GM23248 (cell line): ENCODE measurements around the gene EFNA1. TPM values are rescaled to one million over a fixed set of nuclear protein-coding genes. Genes with fewer than 3 reads are reported as not detected.

Experiments
- DNase-seq: peaks from one replicate; pipeline ENCODE4 v3.0.0-alpha.2; 2015
- H2AFZ ChIP-seq: fragments of 200-600 bp; sonication (generic); 2 replicates; pipeline ENCODE4 v1.6.1; 2016; ENCODE audit warnings: antibody characterized with exemption
- H3F3A ChIP-seq: fragments of 200-600 bp; sonication (generic); 2 replicates; pipeline ENCODE4 v1.6.1; 2016; ENCODE audit warnings: mild to moderate bottlenecking, antibody characterized with exemption, mixed run types; ENCODE audit not compliant: insufficient read depth
- H3K27ac ChIP-seq: fragments of 200-600 bp; sonication (generic); 2 replicates; pipeline ENCODE4 v1.5.1; 2016; ENCODE audit warnings: mild to moderate bottlenecking
- H3K27me3 ChIP-seq: fragments of 200-600 bp; sonication (generic); replicated peaks from 2 replicates; pipeline ENCODE4 v1.6.1; 2016; ENCODE audit warnings: mild to moderate bottlenecking; ENCODE audit not compliant: insufficient read depth
- H3K36me3 ChIP-seq: fragments of 200-600 bp; sonication (generic); 2 replicates; pipeline ENCODE4 v1.6.1; 2016; ENCODE audit warnings: low read depth, mild to moderate bottlenecking
- H3K4me1 ChIP-seq: fragments of 200-600 bp; sonication (generic); 2 replicates; pipeline ENCODE4 v1.6.1; 2016; ENCODE audit warnings: mild to moderate bottlenecking; ENCODE audit not compliant: insufficient read depth
- H3K4me2 ChIP-seq: fragments of 200-600 bp; sonication (generic); one replicate; pipeline ENCODE4 v1.6.1; 2016; ENCODE audit warnings: mild to moderate bottlenecking; ENCODE audit not compliant: unreplicated experiment
- H3K4me3 ChIP-seq: fragments of 200-600 bp; sonication (generic); 2 replicates; pipeline ENCODE4 v1.5.1; 2016; ENCODE audit warnings: mild to moderate bottlenecking
- H3K79me2 ChIP-seq: fragments of 200-600 bp; sonication (generic); 2 replicates; pipeline ENCODE4 v1.6.1; 2016; ENCODE audit warnings: mild to moderate bottlenecking; ENCODE audit not compliant: insufficient read depth
- H3K9ac ChIP-seq: fragments of 200-600 bp; sonication (generic); 2 replicates; pipeline ENCODE4 v1.6.1; 2016; ENCODE audit warnings: mild to moderate bottlenecking
- H3K9me2 ChIP-seq: fragments of 200-600 bp; sonication (generic); 2 replicates; pipeline ENCODE4 v1.6.1; 2016; ENCODE audit warnings: mixed run types, mild to moderate bottlenecking, moderate library complexity; ENCODE audit not compliant: insufficient read depth
- H3K9me3 ChIP-seq: fragments of 200-600 bp; sonication (generic); one replicate; pipeline ENCODE4 v1.6.1; 2017; ENCODE audit warnings: low read depth
- H4K20me1 ChIP-seq: fragments of 200-600 bp; sonication (generic); 2 replicates; pipeline ENCODE4 v1.6.0; 2016; ENCODE audit not compliant: insufficient read depth
- EZH2 ChIP-seq: fragments of 200-600 bp; sonication (generic); IDR thresholded peaks from 2 replicates; pipeline ENCODE4 v1.6.1; 2018; ENCODE audit warnings: antibody characterized with exemption, mild to moderate bottlenecking; ENCODE audit not compliant: insufficient read depth, poor library complexity, severe bottlenecking
- EZH2phosphoT487 ChIP-seq: fragments of 200-600 bp; sonication (generic); IDR thresholded peaks from 2 replicates; pipeline ENCODE4 v1.6.1; 2018; ENCODE audit warnings: antibody characterized with exemption, moderate library complexity, mild to moderate bottlenecking, low read depth; ENCODE audit not compliant: insufficient read depth
- WGBS, 2 experiments: methylation state at CpG; one replicate each; pipeline ENCODE4 v1.1.6; 2015 to 2017; ENCODE audit warnings: low lambda C conversion rate in 2 of 2, low coverage in 1 of 2; ENCODE audit errors: missing lambda C conversion rate in 2 of 2; 5-methylcytosine and 5-hydroxymethylcytosine counted together
- in situ Hi-C: fragments of 300-500 bp; cut with MboI; formaldehyde crosslinking; loops from 2 replicates; pipeline ENCODE4 v1.15.0; 2020
- polyA plus RNA-seq: library from polyadenylated mRNA; unstranded; fragments of >200 nt; fragmentation: Nextera tagmentation; extraction: Ambion mirVana; gene quantifications from 2 replicates; pipeline ENCODE4 v1.2.1, GENCODE V29; 2016
- total RNA-seq: library from RNA; depleted of rRNA; stranded (reverse); fragments of >200 nt; shearing (Covaris generic); gene quantifications from 2 replicates; pipeline ENCODE4 v1.2.3, GENCODE V29; 2014

Gene EFNA1
- total and polyA plus RNA-seq, 2 experiments from 2014 or later, result not detected

DNA sequence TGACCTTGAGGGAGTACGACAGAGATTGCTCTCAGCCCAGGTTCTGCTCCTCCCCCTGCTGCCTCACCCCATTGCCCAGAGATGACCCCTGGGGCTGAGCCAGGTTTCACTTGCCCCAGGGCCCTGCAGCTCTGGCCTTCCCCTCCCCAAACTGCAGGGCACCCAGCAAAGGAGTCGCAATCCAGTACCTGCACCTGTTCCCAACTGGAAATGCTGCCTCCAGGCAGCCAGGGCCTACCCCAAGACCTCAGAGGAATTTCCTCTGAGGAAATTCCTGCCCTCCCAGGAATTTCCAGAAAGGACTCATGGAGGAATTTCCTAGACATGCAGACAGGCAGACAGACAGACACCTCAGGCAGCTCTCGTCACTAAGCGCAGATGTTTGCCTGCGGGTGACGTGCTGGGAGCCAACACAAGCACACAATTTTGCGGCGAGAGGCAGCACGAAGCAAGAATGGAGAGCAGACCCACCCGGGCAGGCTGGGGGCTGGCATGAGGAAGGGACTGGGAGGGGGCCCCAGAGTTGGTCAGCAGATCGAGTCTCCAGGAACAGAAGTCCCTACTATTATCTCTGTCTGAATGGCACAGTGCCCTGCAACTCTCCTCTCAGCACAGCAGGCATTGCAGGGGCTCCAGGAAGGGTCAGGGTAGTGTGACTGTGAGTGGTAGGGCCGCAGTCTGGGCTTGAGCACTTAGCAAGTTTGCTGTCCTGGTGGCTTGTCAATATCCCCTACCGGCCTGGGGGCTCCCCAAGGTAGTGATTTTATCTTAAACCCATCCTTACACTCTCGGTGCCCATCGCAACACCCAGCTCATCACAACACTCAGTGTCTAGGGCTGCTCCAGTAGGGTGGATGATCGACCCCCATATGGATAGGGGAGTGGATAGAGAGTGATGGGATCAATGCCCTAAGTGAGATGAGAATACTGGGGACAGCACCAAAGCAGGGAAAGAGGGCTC, 2.9 kb upstream of the EFNA1 start:
- Histone ChIP-seq H2AFZ (no peak overlapping the region), H3K27me3 (peaks cover 74% of the 10 kb centered on the region), H3K4me3 (no peak overlapping the region), H3K9me2 (no peaks in the 10 kb centered on the region), H3K36me3 (no peaks in the 10 kb centered on the region), H3K9me3 (no peaks in the 10 kb centered on the region), H3F3A (no peaks in the 10 kb centered on the region), H3K27ac (no peak overlapping the region), H3K79me2 (no peaks in the 10 kb centered on the region), H3K9ac (no peak overlapping the region), H3K4me2 (no peak overlapping the region), H3K4me1 (0 out of 2 replicates have a peak, but pooled peaks cover 10% of the 10 kb centered on the region), H4K20me1 (no peaks in the 10 kb centered on the region)
- in situ Hi-C loops, result no loop called here
- WGBS, 2 experiments, result 53 to 66% methylated on average over 16 of the region's 16 CpGs
- TF ChIP-seq EZH2phosphoT487 (no peak), EZH2 (no peak)
- DNase-seq, result no peak

DNA sequence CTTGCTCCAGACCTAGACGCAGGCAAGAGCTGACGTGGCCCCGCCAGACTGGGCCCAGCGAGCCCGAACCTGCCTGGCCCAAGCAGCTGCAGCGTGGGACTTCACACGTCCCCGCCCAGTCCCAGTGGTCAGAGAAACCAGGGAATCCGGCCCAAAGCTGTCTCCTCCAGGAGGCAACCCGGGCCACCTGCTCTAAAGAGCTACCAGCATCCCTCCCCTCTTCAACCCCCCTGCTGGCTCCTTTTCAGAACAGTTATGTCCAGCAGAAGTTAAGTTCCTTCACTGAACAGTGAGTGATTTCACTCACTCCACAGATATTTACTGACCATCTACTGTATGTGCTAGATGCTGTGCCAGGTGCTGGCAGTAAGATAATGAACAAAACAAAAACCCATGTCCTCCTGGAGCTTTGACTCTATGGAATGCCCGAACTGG, 2.1 kb upstream of the EFNA1 start:
- H3K79me2 ChIP-seq, result no peaks in the 10 kb centered on the region
- H3K4me2 ChIP-seq, result no peak overlapping the region
- H3K9ac ChIP-seq, result no peak overlapping the region
- H3K4me1 ChIP-seq, result 0 out of 2 replicates have a peak, but pooled peaks cover 10% of the 10 kb centered on the region
- no peak for DNase-seq
- in situ Hi-C loops, result no loop called here
- H4K20me1 ChIP-seq, result no peaks in the 10 kb centered on the region
- H3K36me3 ChIP-seq, result no peaks in the 10 kb centered on the region
- H3K27ac ChIP-seq, result no peak overlapping the region
- peaks cover 70% of the 10 kb centered on the region for H3K27me3 ChIP-seq
- no peak overlapping the region for H2AFZ ChIP-seq
- H3K9me3 ChIP-seq, result no peaks in the 10 kb centered on the region
- no peak overlapping the region for H3K4me3 ChIP-seq
- WGBS, 2 experiments, result 68% methylated on average over 11 of the region's 11 CpGs
- no peaks in the 10 kb centered on the region for H3F3A ChIP-seq
- H3K9me2 ChIP-seq, result no peaks in the 10 kb centered on the region
- TF ChIP-seq EZH2, result no peak
- no peak for TF ChIP-seq EZH2phosphoT487

DNA sequence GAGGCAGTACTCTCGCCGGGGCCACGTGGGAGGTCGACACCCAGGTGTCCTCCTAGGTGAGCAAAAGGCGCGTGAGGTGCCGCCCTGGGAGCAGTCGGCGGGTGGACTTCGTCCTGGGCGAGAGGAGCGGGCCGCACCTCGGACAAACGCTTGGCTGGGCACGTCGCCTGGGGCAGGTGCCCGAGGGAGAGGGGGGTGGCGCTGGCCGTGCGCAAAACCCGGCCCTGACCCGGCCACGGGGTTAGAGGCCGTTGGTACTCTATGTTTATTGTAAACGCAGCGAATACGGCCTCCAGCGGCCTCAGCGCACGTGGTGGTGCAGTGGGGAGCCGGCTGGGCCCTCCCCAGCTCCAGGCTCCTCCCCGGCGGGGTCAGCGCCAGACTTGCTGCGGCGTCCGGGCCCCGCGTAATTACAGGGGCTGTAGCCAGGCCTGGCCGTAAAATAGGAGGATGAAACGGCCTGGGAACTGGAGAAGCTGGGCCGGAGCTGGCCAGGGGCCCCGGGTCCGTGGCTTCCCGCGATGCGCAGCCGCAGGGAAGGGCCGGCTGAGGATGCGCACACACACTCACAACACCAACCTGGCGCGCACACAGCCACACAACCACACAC, 1.6 kb upstream of the EFNA1 start:
- Histone ChIP-seq H3K4me2 (no peak overlapping the region), H3K27me3 (peaks cover 66% of the 10 kb centered on the region), H3K9ac (no peak overlapping the region), H2AFZ (no peak overlapping the region), H3K27ac (no peak overlapping the region), H3F3A (no peaks in the 10 kb centered on the region), H4K20me1 (no peaks in the 10 kb centered on the region), H3K9me3 (no peaks in the 10 kb centered on the region), H3K9me2 (no peaks in the 10 kb centered on the region), H3K36me3 (no peaks in the 10 kb centered on the region), H3K79me2 (no peaks in the 10 kb centered on the region), H3K4me1 (0 out of 2 replicates have a peak, but pooled peaks cover 10% of the 10 kb centered on the region), H3K4me3 (peak overlapping the region; percentile 62; the same call in 1 of the 2 replicates)
- WGBS, 2 experiments, result 13% methylated on average over 44 to 47 of the region's 53 CpGs
- peak; percentile 46 for DNase-seq
- TF ChIP-seq EZH2phosphoT487 (no peak), EZH2 (no peak)
- in situ Hi-C loops, result no loop called here

DNA sequence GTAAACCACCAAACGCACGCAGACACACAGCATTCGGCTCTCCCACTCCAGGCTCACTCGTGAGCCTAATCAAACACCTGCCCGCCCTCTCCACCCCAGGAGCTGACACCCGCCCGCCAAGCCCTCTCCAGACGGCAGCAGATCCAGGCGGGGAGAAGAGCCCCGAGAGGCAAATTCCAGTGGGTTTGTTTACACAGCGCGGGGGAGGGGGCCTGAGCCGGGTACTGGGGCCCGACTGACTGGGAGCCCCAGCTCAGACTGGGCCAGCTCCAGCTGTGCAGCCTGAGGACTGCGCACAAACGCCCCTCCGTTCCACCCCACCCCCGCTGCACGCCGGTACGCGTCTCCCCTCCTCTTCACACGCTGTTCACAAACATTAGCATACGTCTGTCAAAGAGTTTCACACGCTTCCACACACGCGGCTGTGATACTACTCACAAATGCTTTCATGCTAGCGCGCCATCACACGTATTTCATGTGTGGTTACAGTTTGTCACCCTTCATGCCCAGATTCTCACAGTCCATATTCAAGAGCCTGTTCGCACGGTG, 1.0 kb upstream of the EFNA1 start:
- 1 to 3% methylated on average over 27 to 31 of the region's 32 CpGs for WGBS, 2 experiments
- peak overlapping the region; percentile 23; the same call in 1 of the 2 replicates for H3K9ac ChIP-seq
- H3K9me2 ChIP-seq, result no peaks in the 10 kb centered on the region
- no peaks in the 10 kb centered on the region for H3K79me2 ChIP-seq
- H3K36me3 ChIP-seq, result no peaks in the 10 kb centered on the region
- peak overlapping the region; percentile 61; the same call in 1 of the 2 replicates for H2AFZ ChIP-seq
- 0 out of 2 replicates have a peak, but pooled peaks cover 10% of the 10 kb centered on the region for H3K4me1 ChIP-seq
- 0 out of 2 replicates have a peak, but pooled peaks have one; percentile 19 for TF ChIP-seq EZH2phosphoT487
- no peak for TF ChIP-seq EZH2
- H3K9me3 ChIP-seq, result no peaks in the 10 kb centered on the region
- no peaks in the 10 kb centered on the region for H4K20me1 ChIP-seq
- peak overlapping the region; percentile 62 for H3K4me3 ChIP-seq
- no peaks in the 10 kb centered on the region for H3F3A ChIP-seq
- peak; percentile 68 for DNase-seq
- in situ Hi-C loops, result no loop called here
- peaks cover 61% of the 10 kb centered on the region for H3K27me3 ChIP-seq
- H3K4me2 ChIP-seq, result peak overlapping the region; percentile 85
- no peak overlapping the region for H3K27ac ChIP-seq
